NCI-H1436 (cell line): Measurements from ENCODE around the gene GYS2.

Source experiments
- DNase-seq: peaks from one replicate; lab custom pipeline; 2025; lab: John Stamatoyannopoulos, UW

The GYS2 gene

GRCh38 chr12:21502872-21503271 lies 101.8 kb downstream of the GYS2 start:
- DNase-seq: no peak

DNA sequence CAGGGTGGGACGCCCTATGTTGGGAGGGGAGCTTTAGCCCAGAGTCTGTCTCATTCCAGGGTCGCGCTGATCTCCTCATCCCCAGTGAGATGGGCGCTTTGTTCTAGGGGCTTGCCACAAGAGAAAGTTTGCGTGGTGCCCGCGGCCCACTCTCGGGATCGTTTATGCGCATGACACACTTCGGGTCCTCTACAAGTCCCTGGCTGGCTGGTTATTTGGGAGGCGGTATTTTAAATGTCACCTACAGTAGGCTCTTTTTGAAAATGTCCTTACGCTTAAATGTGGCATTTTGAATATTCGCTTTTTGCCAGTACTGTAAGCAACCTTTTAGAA lies 102.5 kb downstream of the GYS2 start:
- DNase-seq: no peak

DNA sequence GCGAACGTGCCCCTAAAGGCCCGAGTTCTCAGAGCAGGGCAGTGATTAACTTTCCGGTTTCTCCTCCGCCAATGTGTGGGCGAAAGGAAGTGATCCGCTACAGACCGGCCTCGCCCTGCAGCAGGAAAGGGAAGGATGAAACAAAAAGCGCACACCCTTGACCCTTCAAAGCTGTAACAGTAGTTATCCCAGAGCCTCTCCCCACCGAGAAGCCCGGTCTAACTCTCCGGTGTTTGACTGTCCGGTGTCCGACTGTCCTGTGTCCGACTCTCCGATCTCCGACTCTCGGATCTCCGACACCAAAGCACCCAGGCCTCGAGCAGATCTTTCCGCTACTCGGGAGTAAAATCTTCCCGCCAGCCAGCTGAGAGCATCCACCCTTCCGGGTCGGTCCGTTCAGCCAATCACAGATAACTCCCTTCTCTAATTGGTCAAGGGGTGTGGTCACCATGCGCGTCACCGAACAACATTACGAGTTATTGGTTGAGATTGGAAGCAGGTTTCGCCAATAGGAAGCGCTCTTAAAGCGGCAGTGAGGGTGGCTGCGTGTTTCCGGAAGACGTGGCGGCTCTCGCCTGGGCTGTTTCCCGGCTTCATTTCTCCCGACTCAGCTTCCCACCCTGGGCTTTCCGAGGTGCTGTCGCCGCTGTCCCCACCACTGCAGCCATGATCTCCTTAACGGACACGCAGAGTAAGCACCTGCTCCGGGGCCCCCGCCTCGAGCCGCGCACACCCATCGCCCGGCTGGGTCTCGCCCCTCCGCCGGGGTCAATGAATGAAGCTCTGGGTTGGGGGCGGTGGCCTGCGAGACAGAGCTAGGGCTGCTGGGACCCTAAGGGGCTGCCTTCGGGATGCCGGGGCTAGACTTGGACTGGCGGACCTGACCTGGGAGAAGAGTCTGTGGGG lies 103.1 kb downstream of the GYS2 start, which contains the start of the genes GOLT1B and RECQL:
TSS of gene GOLT1B (plus strand) at position 532 of the 906 bp plus-strand sequence. CDS start at position 667, 135 bp downstream.
TSS of gene RECQL (minus strand) at position 378 of the 906 bp plus-strand sequence. CDS start 2,065 bp downstream, outside the sequence.
- peak; percentile 96 for DNase-seq

- DNase-seq: no peak
These were observed 103.8 kb downstream of the GYS2 start for GRCh38 chr12:21500786-21501257.

GRCh38 chr12:21499765-21500164 lies 104.9 kb downstream of the GYS2 start:
- no peak for DNase-seq
